Activated naive CD4-positive, alpha-beta T cell treated with anti-CD3 and anti-CD28 coated beads, Interleukin-2, amount 10 ng/mL, durations not matched to agents 7 days and 5 days (primary cell): Measurements from ENCODE around the gene ALDH2.
A peak's percentile ranks its signal among the peaks of the same experiment; 100 is the strongest.

Experiments used
- CTCF ChIA-PET: fragments of 350-600 bp; sonication (Branson Sonifier 250); formaldehyde crosslinking; loops from one replicate; lab custom pipeline; 2021; ENCODE audit warnings: antibody characterized with exemption; lab: Charles Lee
- DNase-seq: peaks from one replicate; pipeline ENCODE4 v3.0.0-alpha.2; 2020
- H3K27ac Mint-ChIP-seq: one replicate; pipeline ENCODE4 v1.8.0; 2021; ENCODE audit warnings: mild to moderate bottlenecking, moderate library complexity, mixed read lengths
- H3K27me3 Mint-ChIP-seq: one replicate; pipeline ENCODE4 v1.8.0; 2021; ENCODE audit warnings: mild to moderate bottlenecking, mixed read lengths
- H3K36me3 Mint-ChIP-seq: one replicate; pipeline ENCODE4 v1.8.0; 2021; ENCODE audit warnings: mixed read lengths
- H3K4me1 Mint-ChIP-seq: one replicate; pipeline ENCODE4 v1.8.0; 2021; ENCODE audit warnings: mixed read lengths
- H3K4me3 Mint-ChIP-seq: one replicate; pipeline ENCODE4 v1.8.0; 2021; ENCODE audit warnings: mild to moderate bottlenecking, moderate library complexity, mixed read lengths
- H3K9me3 Mint-ChIP-seq: one replicate; pipeline ENCODE4 v1.8.0; 2021; ENCODE audit warnings: mixed read lengths

ALDH2 gene

GRCh38 chr12:111767362-111768158 lies 827 bp downstream of the ALDH2 start:
- no peak overlapping the region for H3K27ac Mint-ChIP-seq
- peaks cover 11% of the 10 kb centered on the region for H3K4me1 Mint-ChIP-seq
- H3K9me3 Mint-ChIP-seq, result no peaks in the 10 kb centered on the region
- CTCF ChIA-PET, result no interaction called here
- peaks cover 81% of the 10 kb centered on the region for H3K27me3 Mint-ChIP-seq
- DNase-seq, result no peak
- H3K4me3 Mint-ChIP-seq, result peak overlapping the region; percentile 69
- H3K36me3 Mint-ChIP-seq, result peaks cover 3% of the 10 kb centered on the region

GRCh38 chr12:111768159-111768895 lies 1.6 kb downstream of the ALDH2 start:
- H3K27ac Mint-ChIP-seq, result no peak overlapping the region
- peaks cover 11% of the 10 kb centered on the region for H3K4me1 Mint-ChIP-seq
- CTCF ChIA-PET, result no interaction called here
- no peaks in the 10 kb centered on the region for H3K9me3 Mint-ChIP-seq
- DNase-seq, result no peak
- H3K4me3 Mint-ChIP-seq, result no peak overlapping the region
- H3K36me3 Mint-ChIP-seq, result peaks cover 3% of the 10 kb centered on the region
- peaks cover 75% of the 10 kb centered on the region for H3K27me3 Mint-ChIP-seq

GRCh38 chr12:111769599-111769998 lies 2.9 kb downstream of the ALDH2 start:
- no peak for DNase-seq
- H3K27me3 Mint-ChIP-seq, result peaks cover 69% of the 10 kb centered on the region
- H3K36me3 Mint-ChIP-seq, result peaks cover 3% of the 10 kb centered on the region
- CTCF ChIA-PET, result no interaction called here
- H3K27ac Mint-ChIP-seq, result no peak overlapping the region
- peaks cover 11% of the 10 kb centered on the region for H3K4me1 Mint-ChIP-seq
- no peaks in the 10 kb centered on the region for H3K9me3 Mint-ChIP-seq
- H3K4me3 Mint-ChIP-seq, result no peak overlapping the region

GRCh38 chr12:111773801-111774551 lies 7.2 kb downstream of the ALDH2 start:
- Mint-ChIP-seq H3K27ac (no peak overlapping the region), H3K36me3 (no peaks in the 10 kb centered on the region), H3K9me3 (no peaks in the 10 kb centered on the region), H3K27me3 (peaks cover 41% of the 10 kb centered on the region), H3K4me1 (peaks cover 7% of the 10 kb centered on the region), H3K4me3 (no peak overlapping the region)
- DNase-seq, result no peak
- CTCF ChIA-PET, result no interaction called here

- Mint-ChIP-seq H3K27me3 (peaks cover 29% of the 10 kb centered on the region), H3K36me3 (no peaks in the 10 kb centered on the region), H3K9me3 (no peaks in the 10 kb centered on the region), H3K27ac (no peak overlapping the region), H3K4me3 (no peak overlapping the region), H3K4me1 (peaks cover 7% of the 10 kb centered on the region)
- CTCF ChIA-PET, result no interaction called here
- no peak for DNase-seq
These were observed 8.8 kb downstream of the ALDH2 start for GRCh38 chr12:111775205-111776193.

GRCh38 chr12:111776836-111777344 lies 10.2 kb downstream of the ALDH2 start:
- DNase-seq, result no peak
- CTCF ChIA-PET, result no interaction called here
- Mint-ChIP-seq H3K9me3 (no peaks in the 10 kb centered on the region), H3K4me3 (no peak overlapping the region), H3K36me3 (no peaks in the 10 kb centered on the region), H3K27ac (no peak overlapping the region), H3K27me3 (peaks cover 23% of the 10 kb centered on the region), H3K4me1 (peaks cover 7% of the 10 kb centered on the region)

GRCh38 chr12:111777345-111778045 lies 10.8 kb downstream of the ALDH2 start:
- Mint-ChIP-seq H3K27ac (no peak overlapping the region), H3K4me1 (peaks cover 7% of the 10 kb centered on the region), H3K27me3 (peaks cover 23% of the 10 kb centered on the region), H3K4me3 (no peak overlapping the region), H3K9me3 (no peaks in the 10 kb centered on the region), H3K36me3 (no peaks in the 10 kb centered on the region)
- CTCF ChIA-PET, result no interaction called here
- DNase-seq, result no peak

GRCh38 chr12:111780166-111780565 lies 13.4 kb downstream of the ALDH2 start:
- Mint-ChIP-seq H3K9me3 (no peaks in the 10 kb centered on the region), H3K27me3 (peaks cover 12% of the 10 kb centered on the region), H3K36me3 (no peaks in the 10 kb centered on the region), H3K27ac (no peak overlapping the region), H3K4me1 (peaks cover 7% of the 10 kb centered on the region), H3K4me3 (no peak overlapping the region)
- no peak for DNase-seq
- CTCF ChIA-PET, result no interaction called here

GRCh38 chr12:111780615-111781014 lies 13.9 kb downstream of the ALDH2 start:
- no peak for DNase-seq
- CTCF ChIA-PET, result no interaction called here
- Mint-ChIP-seq H3K36me3 (no peaks in the 10 kb centered on the region), H3K27ac (no peak overlapping the region), H3K27me3 (peaks cover 7% of the 10 kb centered on the region), H3K9me3 (no peaks in the 10 kb centered on the region), H3K4me3 (no peak overlapping the region), H3K4me1 (peaks cover 5% of the 10 kb centered on the region)

- Mint-ChIP-seq H3K4me3 (no peak overlapping the region), H3K36me3 (no peaks in the 10 kb centered on the region), H3K27ac (no peak overlapping the region), H3K4me1 (no peaks in the 10 kb centered on the region), H3K27me3 (peaks cover 1% of the 10 kb centered on the region), H3K9me3 (no peaks in the 10 kb centered on the region)
- DNase-seq, result no peak
- CTCF ChIA-PET, result no interaction called here
These were observed 14.4 kb downstream of the ALDH2 start for GRCh38 chr12:111781085-111781658.

- H3K4me3 Mint-ChIP-seq, result no peak overlapping the region
- H3K27ac Mint-ChIP-seq, result no peak overlapping the region
- no peaks in the 10 kb centered on the region for H3K4me1 Mint-ChIP-seq
- no peaks in the 10 kb centered on the region for H3K27me3 Mint-ChIP-seq
- no peak for DNase-seq
- H3K9me3 Mint-ChIP-seq, result no peaks in the 10 kb centered on the region
- CTCF ChIA-PET, result no interaction called here
- no peaks in the 10 kb centered on the region for H3K36me3 Mint-ChIP-seq
These were observed 16.3 kb downstream of the ALDH2 start for GRCh38 chr12:111783046-111783445.

GRCh38 chr12:111784953-111785352 lies 18.2 kb downstream of the ALDH2 start:
- no peaks in the 10 kb centered on the region for H3K36me3 Mint-ChIP-seq
- H3K27me3 Mint-ChIP-seq, result no peaks in the 10 kb centered on the region
- H3K27ac Mint-ChIP-seq, result no peak overlapping the region
- no peaks in the 10 kb centered on the region for H3K9me3 Mint-ChIP-seq
- no peak for DNase-seq
- H3K4me1 Mint-ChIP-seq, result no peaks in the 10 kb centered on the region
- CTCF ChIA-PET, result interaction anchor here (0.7 kb wide), 1 partner anchor 28 kb away, joined by 3 read pairs; no protein-coding TSS in a partner anchor
- H3K4me3 Mint-ChIP-seq, result no peak overlapping the region

GRCh38 chr12:111785651-111786050 lies 18.9 kb downstream of the ALDH2 start:
- H3K27me3 Mint-ChIP-seq, result no peaks in the 10 kb centered on the region
- DNase-seq, result no peak
- no peak overlapping the region for H3K4me3 Mint-ChIP-seq
- CTCF ChIA-PET, result no interaction called here
- H3K36me3 Mint-ChIP-seq, result no peaks in the 10 kb centered on the region
- H3K4me1 Mint-ChIP-seq, result no peaks in the 10 kb centered on the region
- no peaks in the 10 kb centered on the region for H3K9me3 Mint-ChIP-seq
- H3K27ac Mint-ChIP-seq, result no peak overlapping the region
